HEK293 (cell line): ENCODE results near the gene MACF1.

Source experiments
- ZBTB17 ChIP-seq: fragments of 450-650 bp; formaldehyde crosslinking; IDR thresholded peaks from 2 replicates; pipeline ENCODE4 v1.5.1; 2016; ENCODE audit warnings: missing biosample characterization, missing genetic modification characterization
- ZBTB48 ChIP-seq: fragments of 450-650 bp; formaldehyde crosslinking; IDR thresholded peaks from 2 replicates; pipeline ENCODE4 v1.5.1; 2016; ENCODE audit warnings: missing biosample characterization, missing genetic modification characterization
- ZNF138 ChIP-seq: fragments of 450-650 bp; formaldehyde crosslinking; IDR thresholded peaks from 2 replicates; pipeline ENCODE4 v1.5.1; 2016; ENCODE audit warnings: missing biosample characterization, missing genetic modification characterization, borderline replicate concordance
- ZNF221 ChIP-seq: fragments of 450-650 bp; formaldehyde crosslinking; IDR thresholded peaks from 2 replicates; pipeline ENCODE4 v1.5.1; 2017; ENCODE audit warnings: missing biosample characterization, missing genetic modification characterization, borderline replicate concordance
- ZNF23 ChIP-seq: fragments of 450-650 bp; formaldehyde crosslinking; IDR thresholded peaks from 2 replicates; pipeline ENCODE4 v1.5.1; 2016; ENCODE audit warnings: missing biosample characterization, missing genetic modification characterization, borderline replicate concordance
- ZNF248 ChIP-seq: fragments of 450-650 bp; formaldehyde crosslinking; IDR thresholded peaks from 2 replicates; pipeline ENCODE4 v1.5.1; 2017; ENCODE audit warnings: missing biosample characterization, missing genetic modification characterization
- ZNF280C ChIP-seq: fragments of 450-650 bp; formaldehyde crosslinking; IDR thresholded peaks from 2 replicates; pipeline ENCODE4 v1.5.1; 2016; ENCODE audit warnings: missing biosample characterization, missing genetic modification characterization
- ZNF341 ChIP-seq: fragments of 450-650 bp; formaldehyde crosslinking; IDR thresholded peaks from 2 replicates; pipeline ENCODE4; 2016; ENCODE audit warnings: low read depth, missing biosample characterization, missing genetic modification characterization
- ZNF391 ChIP-seq: fragments of 450-650 bp; formaldehyde crosslinking; IDR thresholded peaks from 2 replicates; pipeline ENCODE4 v1.5.1; 2016; ENCODE audit warnings: low read depth, missing biosample characterization, missing genetic modification characterization, borderline replicate concordance
- ZNF426 ChIP-seq: fragments of 450-650 bp; formaldehyde crosslinking; IDR thresholded peaks from 2 replicates; pipeline ENCODE4 v1.5.1; 2017; ENCODE audit warnings: missing biosample characterization, missing genetic modification characterization, mild to moderate bottlenecking, inconsistent platforms, moderate library complexity
- ZNF571 ChIP-seq: fragments of 450-650 bp; formaldehyde crosslinking; IDR thresholded peaks from 2 replicates; pipeline ENCODE4 v1.5.0; 2017; ENCODE audit warnings: missing biosample characterization, missing genetic modification characterization
- ZNF600 ChIP-seq: fragments of 450-650 bp; formaldehyde crosslinking; IDR thresholded peaks from 2 replicates; pipeline ENCODE4 v1.5.1; 2016; ENCODE audit warnings: missing biosample characterization, missing genetic modification characterization
- ZNF621 ChIP-seq: fragments of 450-650 bp; formaldehyde crosslinking; IDR thresholded peaks from 2 replicates; pipeline ENCODE4 v1.5.1; 2017; ENCODE audit warnings: missing biosample characterization, missing genetic modification characterization
- ZNF660 ChIP-seq: fragments of 450-650 bp; IDR thresholded peaks from 2 replicates; pipeline ENCODE4 v1.5.1; 2018; ENCODE audit warnings: missing biosample characterization, mild to moderate bottlenecking, missing genetic modification characterization
- TF ChIP-seq, protein P1 (sequence below): fragments of 450-650 bp; formaldehyde crosslinking; IDR thresholded peaks from 2 replicates; pipeline ENCODE4 v1.5.1; 2016; ENCODE audit warnings: missing biosample characterization, missing genetic modification characterization
- TF ChIP-seq, protein P2 (sequence below): fragments of 450-650 bp; formaldehyde crosslinking; IDR thresholded peaks from 2 replicates; pipeline ENCODE4 v1.5.1; 2017; ENCODE audit warnings: missing biosample characterization, missing genetic modification characterization
- TF ChIP-seq, protein P3 (sequence below): fragments of 450-650 bp; formaldehyde crosslinking; optimal IDR thresholded peaks from 2 replicates; pipeline ENCODE3; 2016; ENCODE audit warnings: missing biosample characterization, mild to moderate bottlenecking, missing genetic modification characterization
- TF ChIP-seq, protein P4 (sequence below): fragments of 450-650 bp; formaldehyde crosslinking; IDR thresholded peaks from 2 replicates; pipeline ENCODE4 v1.5.1; 2016; ENCODE audit warnings: missing biosample characterization, missing genetic modification characterization
- TF ChIP-seq, protein P5 (sequence below): fragments of 450-650 bp; formaldehyde crosslinking; conservative IDR thresholded peaks from 2 replicates; pipeline ENCODE4 v1.5.1; 2016; ENCODE audit warnings: low read depth, missing biosample characterization, missing genetic modification characterization
- TF ChIP-seq, protein P6 (sequence below): fragments of 450-650 bp; formaldehyde crosslinking; IDR thresholded peaks from 2 replicates; pipeline ENCODE4 v1.5.1; 2016; ENCODE audit warnings: missing biosample characterization, missing genetic modification characterization

Gene MACF1

GRCh38 chr1:39261712-39262221 lies 57.3 kb downstream of the MACF1 start (continued):
- TF ChIP-seq ZNF138, result no peak
- TF ChIP-seq, protein P1, sequence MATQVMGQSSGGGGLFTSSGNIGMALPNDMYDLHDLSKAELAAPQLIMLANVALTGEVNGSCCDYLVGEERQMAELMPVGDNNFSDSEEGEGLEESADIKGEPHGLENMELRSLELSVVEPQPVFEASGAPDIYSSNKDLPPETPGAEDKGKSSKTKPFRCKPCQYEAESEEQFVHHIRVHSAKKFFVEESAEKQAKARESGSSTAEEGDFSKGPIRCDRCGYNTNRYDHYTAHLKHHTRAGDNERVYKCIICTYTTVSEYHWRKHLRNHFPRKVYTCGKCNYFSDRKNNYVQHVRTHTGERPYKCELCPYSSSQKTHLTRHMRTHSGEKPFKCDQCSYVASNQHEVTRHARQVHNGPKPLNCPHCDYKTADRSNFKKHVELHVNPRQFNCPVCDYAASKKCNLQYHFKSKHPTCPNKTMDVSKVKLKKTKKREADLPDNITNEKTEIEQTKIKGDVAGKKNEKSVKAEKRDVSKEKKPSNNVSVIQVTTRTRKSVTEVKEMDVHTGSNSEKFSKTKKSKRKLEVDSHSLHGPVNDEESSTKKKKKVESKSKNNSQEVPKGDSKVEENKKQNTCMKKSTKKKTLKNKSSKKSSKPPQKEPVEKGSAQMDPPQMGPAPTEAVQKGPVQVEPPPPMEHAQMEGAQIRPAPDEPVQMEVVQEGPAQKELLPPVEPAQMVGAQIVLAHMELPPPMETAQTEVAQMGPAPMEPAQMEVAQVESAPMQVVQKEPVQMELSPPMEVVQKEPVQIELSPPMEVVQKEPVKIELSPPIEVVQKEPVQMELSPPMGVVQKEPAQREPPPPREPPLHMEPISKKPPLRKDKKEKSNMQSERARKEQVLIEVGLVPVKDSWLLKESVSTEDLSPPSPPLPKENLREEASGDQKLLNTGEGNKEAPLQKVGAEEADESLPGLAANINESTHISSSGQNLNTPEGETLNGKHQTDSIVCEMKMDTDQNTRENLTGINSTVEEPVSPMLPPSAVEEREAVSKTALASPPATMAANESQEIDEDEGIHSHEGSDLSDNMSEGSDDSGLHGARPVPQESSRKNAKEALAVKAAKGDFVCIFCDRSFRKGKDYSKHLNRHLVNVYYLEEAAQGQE (tag by site-specific recombination), result no peak
- TF ChIP-seq ZNF248 (tag by site-specific recombination), result no peak
- TF ChIP-seq, protein P2, sequence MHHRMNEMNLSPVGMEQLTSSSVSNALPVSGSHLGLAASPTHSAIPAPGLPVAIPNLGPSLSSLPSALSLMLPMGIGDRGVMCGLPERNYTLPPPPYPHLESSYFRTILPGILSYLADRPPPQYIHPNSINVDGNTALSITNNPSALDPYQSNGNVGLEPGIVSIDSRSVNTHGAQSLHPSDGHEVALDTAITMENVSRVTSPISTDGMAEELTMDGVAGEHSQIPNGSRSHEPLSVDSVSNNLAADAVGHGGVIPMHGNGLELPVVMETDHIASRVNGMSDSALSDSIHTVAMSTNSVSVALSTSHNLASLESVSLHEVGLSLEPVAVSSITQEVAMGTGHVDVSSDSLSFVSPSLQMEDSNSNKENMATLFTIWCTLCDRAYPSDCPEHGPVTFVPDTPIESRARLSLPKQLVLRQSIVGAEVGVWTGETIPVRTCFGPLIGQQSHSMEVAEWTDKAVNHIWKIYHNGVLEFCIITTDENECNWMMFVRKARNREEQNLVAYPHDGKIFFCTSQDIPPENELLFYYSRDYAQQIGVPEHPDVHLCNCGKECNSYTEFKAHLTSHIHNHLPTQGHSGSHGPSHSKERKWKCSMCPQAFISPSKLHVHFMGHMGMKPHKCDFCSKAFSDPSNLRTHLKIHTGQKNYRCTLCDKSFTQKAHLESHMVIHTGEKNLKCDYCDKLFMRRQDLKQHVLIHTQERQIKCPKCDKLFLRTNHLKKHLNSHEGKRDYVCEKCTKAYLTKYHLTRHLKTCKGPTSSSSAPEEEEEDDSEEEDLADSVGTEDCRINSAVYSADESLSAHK, result peak; percentile 99
- TF ChIP-seq, protein P3, sequence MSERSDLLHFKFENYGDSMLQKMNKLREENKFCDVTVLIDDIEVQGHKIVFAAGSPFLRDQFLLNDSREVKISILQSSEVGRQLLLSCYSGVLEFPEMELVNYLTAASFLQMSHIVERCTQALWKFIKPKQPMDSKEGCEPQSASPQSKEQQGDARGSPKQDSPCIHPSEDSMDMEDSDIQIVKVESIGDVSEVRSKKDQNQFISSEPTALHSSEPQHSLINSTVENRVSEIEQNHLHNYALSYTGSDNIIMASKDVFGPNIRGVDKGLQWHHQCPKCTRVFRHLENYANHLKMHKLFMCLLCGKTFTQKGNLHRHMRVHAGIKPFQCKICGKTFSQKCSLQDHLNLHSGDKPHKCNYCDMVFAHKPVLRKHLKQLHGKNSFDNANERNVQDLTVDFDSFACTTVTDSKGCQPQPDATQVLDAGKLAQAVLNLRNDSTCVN, result no peak
- TF ChIP-seq, protein P4, sequence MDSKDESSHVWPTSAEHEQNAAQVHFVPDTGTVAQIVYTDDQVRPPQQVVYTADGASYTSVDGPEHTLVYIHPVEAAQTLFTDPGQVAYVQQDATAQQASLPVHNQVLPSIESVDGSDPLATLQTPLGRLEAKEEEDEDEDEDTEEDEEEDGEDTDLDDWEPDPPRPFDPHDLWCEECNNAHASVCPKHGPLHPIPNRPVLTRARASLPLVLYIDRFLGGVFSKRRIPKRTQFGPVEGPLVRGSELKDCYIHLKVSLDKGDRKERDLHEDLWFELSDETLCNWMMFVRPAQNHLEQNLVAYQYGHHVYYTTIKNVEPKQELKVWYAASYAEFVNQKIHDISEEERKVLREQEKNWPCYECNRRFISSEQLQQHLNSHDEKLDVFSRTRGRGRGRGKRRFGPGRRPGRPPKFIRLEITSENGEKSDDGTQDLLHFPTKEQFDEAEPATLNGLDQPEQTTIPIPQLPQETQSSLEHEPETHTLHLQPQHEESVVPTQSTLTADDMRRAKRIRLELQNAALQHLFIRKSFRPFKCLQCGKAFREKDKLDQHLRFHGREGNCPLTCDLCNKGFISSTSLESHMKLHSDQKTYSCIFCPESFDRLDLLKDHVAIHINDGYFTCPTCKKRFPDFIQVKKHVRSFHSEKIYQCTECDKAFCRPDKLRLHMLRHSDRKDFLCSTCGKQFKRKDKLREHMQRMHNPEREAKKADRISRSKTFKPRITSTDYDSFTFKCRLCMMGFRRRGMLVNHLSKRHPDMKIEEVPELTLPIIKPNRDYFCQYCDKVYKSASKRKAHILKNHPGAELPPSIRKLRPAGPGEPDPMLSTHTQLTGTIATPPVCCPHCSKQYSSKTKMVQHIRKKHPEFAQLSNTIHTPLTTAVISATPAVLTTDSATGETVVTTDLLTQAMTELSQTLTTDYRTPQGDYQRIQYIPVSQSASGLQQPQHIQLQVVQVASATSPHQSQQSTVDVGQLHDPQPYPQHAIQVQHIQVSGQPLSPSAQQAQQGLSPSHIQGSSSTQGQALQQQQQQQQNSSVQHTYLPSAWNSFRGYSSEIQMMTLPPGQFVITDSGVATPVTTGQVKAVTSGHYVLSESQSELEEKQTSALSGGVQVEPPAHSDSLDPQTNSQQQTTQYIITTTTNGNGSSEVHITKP (tag by site-specific recombination), result peak; percentile 53; the same call in 1 of the 2 replicates
- TF ChIP-seq ZNF391 (tag by site-specific recombination), result peak; percentile 89
- TF ChIP-seq ZNF221, result no peak
- TF ChIP-seq ZNF280C (tag by site-specific recombination), result no peak
- TF ChIP-seq ZBTB48 (tag by site-specific recombination), result no peak
- no peak for TF ChIP-seq ZNF660 (tag by site-specific recombination)
- TF ChIP-seq, protein P5, sequence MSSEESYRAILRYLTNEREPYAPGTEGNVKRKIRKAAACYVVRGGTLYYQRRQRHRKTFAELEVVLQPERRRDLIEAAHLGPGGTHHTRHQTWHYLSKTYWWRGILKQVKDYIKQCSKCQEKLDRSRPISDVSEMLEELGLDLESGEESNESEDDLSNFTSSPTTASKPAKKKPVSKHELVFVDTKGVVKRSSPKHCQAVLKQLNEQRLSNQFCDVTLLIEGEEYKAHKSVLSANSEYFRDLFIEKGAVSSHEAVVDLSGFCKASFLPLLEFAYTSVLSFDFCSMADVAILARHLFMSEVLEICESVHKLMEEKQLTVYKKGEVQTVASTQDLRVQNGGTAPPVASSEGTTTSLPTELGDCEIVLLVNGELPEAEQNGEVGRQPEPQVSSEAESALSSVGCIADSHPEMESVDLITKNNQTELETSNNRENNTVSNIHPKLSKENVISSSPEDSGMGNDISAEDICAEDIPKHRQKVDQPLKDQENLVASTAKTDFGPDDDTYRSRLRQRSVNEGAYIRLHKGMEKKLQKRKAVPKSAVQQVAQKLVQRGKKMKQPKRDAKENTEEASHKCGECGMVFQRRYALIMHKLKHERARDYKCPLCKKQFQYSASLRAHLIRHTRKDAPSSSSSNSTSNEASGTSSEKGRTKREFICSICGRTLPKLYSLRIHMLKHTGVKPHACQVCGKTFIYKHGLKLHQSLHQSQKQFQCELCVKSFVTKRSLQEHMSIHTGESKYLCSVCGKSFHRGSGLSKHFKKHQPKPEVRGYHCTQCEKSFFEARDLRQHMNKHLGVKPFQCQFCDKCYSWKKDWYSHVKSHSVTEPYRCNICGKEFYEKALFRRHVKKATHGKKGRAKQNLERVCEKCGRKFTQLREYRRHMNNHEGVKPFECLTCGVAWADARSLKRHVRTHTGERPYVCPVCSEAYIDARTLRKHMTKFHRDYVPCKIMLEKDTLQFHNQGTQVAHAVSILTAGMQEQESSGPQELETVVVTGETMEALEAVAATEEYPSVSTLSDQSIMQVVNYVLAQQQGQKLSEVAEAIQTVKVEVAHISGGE, result no peak
- no peak for TF ChIP-seq ZNF571 (tag by site-specific recombination)
- TF ChIP-seq, protein P6, sequence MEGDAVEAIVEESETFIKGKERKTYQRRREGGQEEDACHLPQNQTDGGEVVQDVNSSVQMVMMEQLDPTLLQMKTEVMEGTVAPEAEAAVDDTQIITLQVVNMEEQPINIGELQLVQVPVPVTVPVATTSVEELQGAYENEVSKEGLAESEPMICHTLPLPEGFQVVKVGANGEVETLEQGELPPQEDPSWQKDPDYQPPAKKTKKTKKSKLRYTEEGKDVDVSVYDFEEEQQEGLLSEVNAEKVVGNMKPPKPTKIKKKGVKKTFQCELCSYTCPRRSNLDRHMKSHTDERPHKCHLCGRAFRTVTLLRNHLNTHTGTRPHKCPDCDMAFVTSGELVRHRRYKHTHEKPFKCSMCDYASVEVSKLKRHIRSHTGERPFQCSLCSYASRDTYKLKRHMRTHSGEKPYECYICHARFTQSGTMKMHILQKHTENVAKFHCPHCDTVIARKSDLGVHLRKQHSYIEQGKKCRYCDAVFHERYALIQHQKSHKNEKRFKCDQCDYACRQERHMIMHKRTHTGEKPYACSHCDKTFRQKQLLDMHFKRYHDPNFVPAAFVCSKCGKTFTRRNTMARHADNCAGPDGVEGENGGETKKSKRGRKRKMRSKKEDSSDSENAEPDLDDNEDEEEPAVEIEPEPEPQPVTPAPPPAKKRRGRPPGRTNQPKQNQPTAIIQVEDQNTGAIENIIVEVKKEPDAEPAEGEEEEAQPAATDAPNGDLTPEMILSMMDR (tag by site-specific recombination), result no peak
- peak; percentile 67 for TF ChIP-seq ZNF600 (tag by site-specific recombination)
- no peak for TF ChIP-seq ZNF23 (tag by site-specific recombination)
- no peak for TF ChIP-seq ZNF341 (tag by site-specific recombination)
- TF ChIP-seq ZNF426 (tag by site-specific recombination), result no peak
- peak; percentile 55; the same call in 1 of the 2 replicates for TF ChIP-seq ZBTB17 (tag by site-specific recombination)
- TF ChIP-seq ZNF621, result no peak
